Measurements from ENCODE around the gene GPR141.
"Not testable (repeated sequence)": the region's sequence is repeated elsewhere in the genome, so short reads cannot be mapped to it uniquely, and the experiment has no call there.

GPR141 gene

GRCh38 chr7:37686556-37687345, 3.2 kb downstream of the GPR141 start:
- no peak for DNase-seq (ENCODE audit: low read depth, low spot score)

- no peak for DNase-seq (ENCODE audit: low read depth, low spot score)
Measured at GRCh38 chr7:37690206-37690605, 6.6 kb downstream of the GPR141 start.

- no peak for DNase-seq (ENCODE audit: low read depth, low spot score)
Measured at GRCh38 chr7:37694208-37695094, 10.9 kb downstream of the GPR141 start.

DNA sequence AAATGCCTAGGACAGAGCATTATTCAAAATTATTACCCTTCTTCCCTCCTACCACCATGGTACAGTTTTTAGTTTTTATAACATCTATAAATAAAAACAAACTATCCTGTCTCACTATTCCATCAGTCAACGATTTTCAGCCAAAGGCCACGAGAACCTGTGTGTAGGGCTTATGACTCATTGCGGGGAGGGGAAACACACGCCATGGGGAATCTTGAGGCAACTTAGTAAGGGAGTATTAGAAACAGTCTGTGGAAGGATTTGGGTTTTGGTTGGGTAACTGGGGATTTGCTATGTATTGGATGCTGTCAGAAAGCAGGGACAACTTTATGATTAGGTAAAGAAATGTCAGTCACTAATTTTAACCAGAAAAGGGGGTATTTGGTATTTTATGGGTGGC, 14.7 kb downstream of the GPR141 start:
- DNase-seq (ENCODE audit: low read depth, low spot score) = no peak

GRCh38 chr7:37698782-37699181, 15.2 kb downstream of the GPR141 start:
- DNase-seq (ENCODE audit: low read depth, low spot score) = no peak

- no peak for DNase-seq (ENCODE audit: low read depth, low spot score)
Measured at GRCh38 chr7:37701769-37702168, 18.2 kb downstream of the GPR141 start.

DNA sequence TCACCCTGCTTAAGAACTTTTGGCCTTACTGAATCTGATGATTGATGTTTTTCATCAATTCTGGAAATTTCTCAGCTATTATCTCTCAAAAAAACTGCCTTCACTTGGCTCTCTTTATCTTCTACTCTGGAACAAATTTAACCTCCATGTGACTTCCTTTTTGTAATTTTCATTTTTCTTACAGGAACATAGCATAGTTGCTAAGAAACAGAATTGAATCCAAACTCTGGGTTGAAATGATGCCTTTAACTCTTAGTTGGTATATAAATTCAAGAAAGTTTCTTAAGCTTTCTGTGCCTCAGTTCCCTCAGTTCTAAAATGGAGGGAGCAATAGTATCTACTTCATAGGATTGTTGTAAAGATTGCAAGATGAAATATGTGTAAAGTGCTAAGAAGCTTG, 19.8 kb downstream of the GPR141 start:
- no peak for DNase-seq (ENCODE audit: low read depth, low spot score)

DNA sequence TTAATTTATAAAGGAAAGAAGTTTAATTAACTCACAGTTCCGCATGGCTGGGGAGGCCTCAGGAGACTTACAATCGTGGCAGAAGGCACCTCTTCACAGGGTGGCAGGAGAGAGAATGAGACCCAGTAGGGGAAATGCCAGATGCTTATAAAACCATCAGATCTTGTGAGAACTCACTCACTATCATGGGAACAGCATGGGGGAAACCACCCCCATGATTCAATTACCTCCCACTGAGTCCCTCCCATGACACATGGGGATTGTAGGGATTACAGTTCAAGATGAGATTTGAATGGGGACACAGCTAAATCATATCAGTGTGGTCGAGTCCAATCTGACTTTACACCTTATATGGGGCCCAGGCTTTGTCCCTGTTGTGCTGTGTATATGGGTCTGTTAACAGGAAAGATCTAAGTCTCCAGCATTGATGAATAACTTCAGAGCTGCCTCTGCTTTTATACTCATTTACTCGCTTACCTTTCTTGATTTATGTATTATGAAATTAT, 20.8 kb downstream of the GPR141 start:
- not testable (repeated sequence) for DNase-seq (ENCODE audit: low read depth, low spot score)

DNA sequence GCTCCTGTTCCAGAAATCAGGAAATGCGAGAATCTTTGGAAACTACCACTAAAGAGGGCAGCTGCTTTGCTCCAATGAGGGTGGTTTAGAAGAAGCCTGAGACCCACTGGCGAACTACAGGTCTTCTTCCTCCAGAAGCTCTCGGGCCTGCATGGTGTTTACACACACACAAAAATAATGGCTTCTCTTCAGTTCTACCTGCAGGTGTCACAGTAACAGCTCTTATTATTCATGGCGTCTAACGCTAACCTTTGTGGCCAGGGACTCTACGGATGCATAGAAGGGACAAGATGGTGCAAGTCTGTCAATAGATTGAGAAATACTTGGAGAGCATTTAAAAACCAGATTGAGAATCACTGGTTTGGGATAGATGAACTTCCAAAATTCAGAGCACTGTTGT, 22.4 kb downstream of the GPR141 start:
- no peak for DNase-seq (ENCODE audit: low read depth, low spot score)

DNA sequence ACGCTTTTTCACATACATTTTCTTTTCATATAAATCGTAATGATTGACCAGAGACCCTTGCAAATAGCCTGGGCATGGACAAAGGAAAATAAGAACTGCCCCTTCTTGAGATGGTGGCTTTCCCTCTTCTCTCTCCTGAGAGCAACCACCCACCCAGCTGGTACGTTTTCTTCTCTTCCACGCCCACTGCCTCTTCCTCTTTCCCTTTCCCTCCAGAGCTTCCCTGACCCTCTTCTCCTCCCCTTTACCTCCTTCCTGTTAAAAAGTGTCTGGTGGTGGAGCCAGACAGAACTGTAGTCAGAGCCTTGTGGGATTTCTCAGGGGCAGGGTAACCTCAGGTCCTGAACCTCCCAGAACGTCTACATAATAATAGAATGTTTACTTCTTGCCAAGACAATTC, 23.2 kb downstream of the GPR141 start:
- no peak for DNase-seq (ENCODE audit: low read depth, low spot score)

- DNase-seq (ENCODE audit: low read depth, low spot score) = no peak
Measured at GRCh38 chr7:37707754-37708485, 24.4 kb downstream of the GPR141 start.

DNA sequence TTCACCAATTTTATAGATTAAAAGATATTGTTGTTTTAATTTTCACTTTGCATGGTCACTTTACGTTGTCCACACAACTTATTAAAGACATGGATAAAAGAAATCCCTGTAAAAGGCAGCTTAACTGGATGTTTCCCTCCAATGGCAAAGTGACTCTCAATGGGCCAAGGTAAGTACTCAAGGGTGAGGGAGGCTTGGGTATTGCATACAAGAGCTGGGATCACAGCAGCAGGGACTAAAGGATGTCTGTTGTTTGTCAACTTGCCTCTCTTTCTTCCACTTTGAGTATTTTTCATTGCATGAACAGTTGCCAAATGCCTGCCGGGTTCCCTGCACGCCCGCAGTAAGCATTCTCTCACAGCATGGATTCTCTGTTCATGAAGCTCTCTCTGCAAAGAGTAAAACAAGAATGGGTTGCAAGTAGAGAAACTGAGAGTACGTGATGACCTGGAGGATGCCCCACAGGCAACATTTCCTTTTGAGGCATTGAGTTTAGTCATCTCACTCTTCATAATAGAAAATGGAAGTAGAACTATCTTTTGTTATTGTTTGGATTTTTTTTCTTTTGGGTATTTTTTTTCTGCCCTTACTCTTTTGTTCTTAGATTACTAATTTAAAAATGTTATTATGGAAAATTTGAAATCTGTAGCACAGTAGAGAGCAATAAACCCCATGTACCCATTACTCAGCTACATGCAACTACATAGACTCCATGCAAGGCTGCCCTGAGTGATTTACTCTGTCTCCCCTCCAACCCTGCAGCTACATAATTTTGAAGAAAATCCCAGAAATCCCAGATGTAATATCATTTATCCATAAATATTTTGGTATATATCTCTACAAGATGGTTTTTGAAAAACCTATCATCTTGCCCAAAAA, 26.3 kb downstream of the GPR141 start:
- no peak for DNase-seq (ENCODE audit: low read depth, low spot score)

- DNase-seq (ENCODE audit: low read depth, low spot score) = no peak
Measured at GRCh38 chr7:37713613-37714012, 30.0 kb downstream of the GPR141 start.

- DNase-seq (ENCODE audit: low read depth, low spot score) = no peak
Measured at GRCh38 chr7:37714606-37715005, 31.0 kb downstream of the GPR141 start.

DNA sequence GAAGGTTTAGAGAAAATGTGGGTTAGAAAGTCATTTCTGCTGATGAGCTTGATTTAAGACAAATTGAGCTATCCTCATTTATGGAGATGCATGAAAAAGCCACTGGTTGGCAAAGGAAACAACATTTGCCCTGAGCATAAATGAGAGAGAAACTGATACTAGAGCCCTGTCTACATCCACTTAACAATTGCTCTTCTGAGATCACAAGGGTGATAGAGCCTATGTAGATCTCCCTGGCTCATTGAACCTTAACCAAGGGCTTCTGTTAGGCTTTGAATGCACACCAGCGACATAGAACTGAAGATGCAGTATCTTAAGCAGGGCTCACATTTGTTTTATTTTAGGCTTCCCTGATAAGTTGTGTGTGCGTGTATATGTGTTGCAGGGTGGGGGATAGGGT, 35.0 kb downstream of the GPR141 start:
- no peak for DNase-seq (ENCODE audit: low read depth, low spot score)

DNA sequence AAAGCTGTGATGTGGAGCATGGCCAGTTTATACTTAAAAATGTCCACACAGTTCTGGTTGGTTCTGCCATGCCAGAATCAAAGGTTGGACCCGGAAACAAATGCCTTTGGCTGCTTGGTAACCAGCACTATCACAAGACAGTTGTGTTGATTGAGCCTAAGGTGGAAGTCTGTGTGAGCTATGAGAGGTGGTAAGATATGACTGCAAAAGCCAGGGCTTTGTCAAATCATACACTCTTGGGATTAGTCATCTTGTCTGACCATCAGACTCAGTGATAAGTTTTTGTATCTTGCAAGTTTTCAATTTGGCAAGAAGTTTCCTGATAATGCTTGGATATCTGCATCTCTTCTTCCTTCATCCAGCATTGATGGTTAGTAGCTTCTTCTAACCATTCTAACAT, 35.5 kb downstream of the GPR141 start:
- DNase-seq (ENCODE audit: low read depth, low spot score) = no peak

GRCh38 chr7:37724732-37725131, 41.2 kb downstream of the GPR141 start:
- DNase-seq (ENCODE audit: low read depth, low spot score) = no peak

GRCh38 chr7:37726016-37726415, 42.5 kb downstream of the GPR141 start:
- no peak for DNase-seq (ENCODE audit: low read depth, low spot score)

GRCh38 chr7:37728747-37729146, 45.2 kb downstream of the GPR141 start:
- no peak for DNase-seq (ENCODE audit: low read depth, low spot score)

GRCh38 chr7:37729181-37729580, 45.6 kb downstream of the GPR141 start:
- DNase-seq (ENCODE audit: low read depth, low spot score) = no peak

DNA sequence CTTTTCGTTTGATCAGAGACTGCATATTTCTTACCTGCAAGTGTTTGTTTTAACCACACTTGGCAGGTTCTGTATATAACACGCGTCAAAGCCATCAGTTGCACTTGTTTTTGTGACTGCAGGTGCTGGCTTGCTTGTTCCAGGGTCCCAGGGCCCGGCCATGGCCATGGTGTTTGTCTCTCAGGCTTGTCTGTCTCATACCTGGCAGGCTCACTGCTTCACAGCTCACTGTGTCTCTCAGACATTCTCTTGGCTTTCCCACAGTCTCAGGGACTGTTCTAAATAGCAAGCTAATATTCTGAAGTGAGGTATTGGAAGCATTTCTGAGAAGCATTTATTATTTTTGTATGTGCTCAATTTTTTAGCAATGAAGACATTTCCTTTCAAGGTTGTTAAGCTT, 46.9 kb downstream of the GPR141 start:
- DNase-seq (ENCODE audit: low read depth, low spot score) = no peak
